ENCODE measurements around the gene ZNF280B. TPM values are rescaled to one million over a fixed set of nuclear protein-coding genes. Genes with fewer than 3 reads are reported as not detected.
"Not testable (repeated sequence)": the region's sequence is repeated elsewhere in the genome, so short reads cannot be mapped to it uniquely, and the experiment has no call there.

Gene ZNF280B
- total RNA-seq, 1 experiment from 2014 or later: 8.2 TPM

DNA sequence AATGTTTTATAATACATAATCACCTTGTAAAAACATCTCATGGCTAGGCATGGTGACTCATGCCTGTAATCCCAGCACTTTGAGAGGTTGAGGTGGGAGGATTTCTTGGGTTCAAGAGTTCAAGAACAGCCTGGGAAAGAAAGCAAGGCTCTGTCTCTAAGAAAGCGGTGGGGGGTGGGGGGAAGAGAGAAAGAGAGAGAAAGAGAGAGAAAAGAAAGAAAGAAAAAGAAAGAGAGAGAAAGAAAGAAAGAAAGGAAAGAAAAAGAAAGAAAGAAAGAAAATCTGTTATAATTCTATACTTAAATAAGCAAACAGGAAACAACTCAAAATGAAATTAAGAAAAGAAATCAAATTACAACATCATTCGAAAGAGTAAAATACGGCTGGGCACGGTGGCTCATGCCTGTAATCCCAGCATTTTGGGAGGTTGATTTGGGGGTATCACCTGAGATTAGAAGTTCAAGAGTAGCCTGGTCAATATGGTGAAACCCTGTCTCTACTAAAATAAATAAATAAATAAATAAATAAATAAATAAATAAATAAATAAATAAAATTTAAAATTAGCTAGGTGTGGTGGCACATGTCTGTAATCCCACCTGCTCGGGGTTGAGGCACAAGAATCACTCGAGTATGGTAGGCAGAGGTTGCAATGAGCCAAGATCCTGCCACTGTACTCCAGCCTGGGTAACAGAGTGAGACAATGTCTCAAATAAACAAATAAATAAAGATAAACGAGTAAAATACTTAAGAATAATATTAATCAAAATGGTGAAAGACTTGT is 65.4 kb downstream of the ZNF280B start:
- H2BK5ac ChIP-seq (ENCODE audit: insufficient read length, low read length): no peak overlapping the region
- TF ChIP-seq, protein P1, sequence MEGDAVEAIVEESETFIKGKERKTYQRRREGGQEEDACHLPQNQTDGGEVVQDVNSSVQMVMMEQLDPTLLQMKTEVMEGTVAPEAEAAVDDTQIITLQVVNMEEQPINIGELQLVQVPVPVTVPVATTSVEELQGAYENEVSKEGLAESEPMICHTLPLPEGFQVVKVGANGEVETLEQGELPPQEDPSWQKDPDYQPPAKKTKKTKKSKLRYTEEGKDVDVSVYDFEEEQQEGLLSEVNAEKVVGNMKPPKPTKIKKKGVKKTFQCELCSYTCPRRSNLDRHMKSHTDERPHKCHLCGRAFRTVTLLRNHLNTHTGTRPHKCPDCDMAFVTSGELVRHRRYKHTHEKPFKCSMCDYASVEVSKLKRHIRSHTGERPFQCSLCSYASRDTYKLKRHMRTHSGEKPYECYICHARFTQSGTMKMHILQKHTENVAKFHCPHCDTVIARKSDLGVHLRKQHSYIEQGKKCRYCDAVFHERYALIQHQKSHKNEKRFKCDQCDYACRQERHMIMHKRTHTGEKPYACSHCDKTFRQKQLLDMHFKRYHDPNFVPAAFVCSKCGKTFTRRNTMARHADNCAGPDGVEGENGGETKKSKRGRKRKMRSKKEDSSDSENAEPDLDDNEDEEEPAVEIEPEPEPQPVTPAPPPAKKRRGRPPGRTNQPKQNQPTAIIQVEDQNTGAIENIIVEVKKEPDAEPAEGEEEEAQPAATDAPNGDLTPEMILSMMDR (conservative IDR thresholded peaks at IDR 0.05): no peak
- H3K79me1 ChIP-seq (ENCODE audit: insufficient read depth, low read depth, low read length, poor library complexity, severe bottlenecking): no peaks in the 10 kb centered on the region
- no peak overlapping the region for H4K5ac ChIP-seq (ENCODE audit: insufficient read length, low read depth, low read length)
- H3K23me2 ChIP-seq (ENCODE audit: insufficient read length, low read depth, low read length, poor library complexity, severe bottlenecking): no peaks in the 10 kb centered on the region
- H3K27ac Mint-ChIP-seq: no peak overlapping the region
- peaks cover 0 to 4% (median 2%) of the 10 kb centered on the region in 3 experiments; a peak in 3 of 7 replicates for H3K36me3 Mint-ChIP-seq (ENCODE audit: insufficient read depth in 1 of 3, low read depth in 3 of 3)
- DNase-seq: no peak
- H3K14ac ChIP-seq (ENCODE audit: insufficient read depth, low read length): no peak overlapping the region
- H3K18ac ChIP-seq (ENCODE audit: insufficient read length, low read depth, low read length): no peak overlapping the region
- no peak overlapping the region for H3K4me3 Mint-ChIP-seq
- H3K27me3 Mint-ChIP-seq (ENCODE audit: low read depth): peaks cover 93% of the 10 kb centered on the region
- peaks cover 34% of the 10 kb centered on the region for H3K27me3 ChIP-seq (ENCODE audit: insufficient read depth, low read length)
- no peak overlapping the region for H3K4me2 ChIP-seq (ENCODE audit: insufficient read depth, insufficient read length, low read length)
- H4K8ac ChIP-seq (replicated peaks; ENCODE audit: insufficient read length, low read depth, low read length): no peak overlapping the region
- no peak overlapping the region for H2BK20ac ChIP-seq (ENCODE audit: low read depth, low read length, poor library complexity, severe bottlenecking)
- H2BK120ac ChIP-seq (ENCODE audit: low read depth, low read length, poor library complexity, severe bottlenecking): no peak overlapping the region
- no peaks in the 10 kb centered on the region for H3K4me1 Mint-ChIP-seq
- no peak overlapping the region for H3T11ph ChIP-seq (ENCODE audit: low read length)
- H3K23ac ChIP-seq (ENCODE audit: insufficient read length, low read depth, low read length): no peak overlapping the region
- no peaks in the 10 kb centered on the region for H3K79me2 ChIP-seq (ENCODE audit: insufficient read depth, low read length)
- no peak overlapping the region for H2AK5ac ChIP-seq (ENCODE audit: insufficient read length, low read length)
- no CpG with 5 or more reads among the region's 7 CpGs for WGBS (ENCODE audit: extremely low coverage, insufficient read length, low lambda C conversion rate)
- no peak overlapping the region for H3K56ac ChIP-seq (ENCODE audit: insufficient read length, low read depth, low read length)
- no peak overlapping the region for H2AFZ ChIP-seq (ENCODE audit: low read length)
- no peak overlapping the region for H2BK12ac ChIP-seq (ENCODE audit: insufficient read length, low read depth, low read length)
- H3K4ac ChIP-seq (ENCODE audit: low read depth, low read length): no peak overlapping the region
- H2BK15ac ChIP-seq (ENCODE audit: low read depth, low read length): no peak overlapping the region
- H3K9me3 Mint-ChIP-seq: peaks cover 40 to 43% of the 10 kb centered on the region in 2 experiments
- H3K9ac ChIP-seq (ENCODE audit: extremely low read depth, insufficient read length, low read length): no peak overlapping the region
- H3K4me1 ChIP-seq (ENCODE audit: insufficient read depth, low read length): no peaks in the 10 kb centered on the region
- no peaks in the 10 kb centered on the region for H4K20me1 ChIP-seq (ENCODE audit: control insufficient read depth, insufficient read depth, insufficient read length)
- no peak overlapping the region for H3K27ac ChIP-seq (ENCODE audit: insufficient read length, low read depth, low read length)
- H4K91ac ChIP-seq (ENCODE audit: insufficient read length, low read depth, low read length): no peak overlapping the region
- H3K9me3 ChIP-seq (ENCODE audit: control insufficient read depth, low read depth, low read length): peaks cover 14% of the 10 kb centered on the region

- not testable (repeated sequence) for H3T11ph ChIP-seq (ENCODE audit: low read length); H3K36me3 Mint-ChIP-seq (ENCODE audit: insufficient read depth in 1 of 3, low read depth in 3 of 3); H2AK5ac ChIP-seq (ENCODE audit: insufficient read length, low read length); H2BK5ac ChIP-seq (ENCODE audit: insufficient read length, low read length); H3K9ac ChIP-seq (ENCODE audit: extremely low read depth, insufficient read length, low read length); H3K4me1 ChIP-seq (ENCODE audit: insufficient read depth, low read length); H3K27ac Mint-ChIP-seq; H2AFZ ChIP-seq (ENCODE audit: low read length); DNase-seq; H4K5ac ChIP-seq (ENCODE audit: insufficient read length, low read depth, low read length); H2BK15ac ChIP-seq (ENCODE audit: low read depth, low read length); H4K8ac ChIP-seq (replicated peaks; ENCODE audit: insufficient read length, low read depth, low read length); H2BK120ac ChIP-seq (ENCODE audit: low read depth, low read length, poor library complexity, severe bottlenecking); H3K56ac ChIP-seq (ENCODE audit: insufficient read length, low read depth, low read length); H4K91ac ChIP-seq (ENCODE audit: insufficient read length, low read depth, low read length); H3K27ac ChIP-seq (ENCODE audit: insufficient read length, low read depth, low read length); H3K79me1 ChIP-seq (ENCODE audit: insufficient read depth, low read depth, low read length, poor library complexity, severe bottlenecking); H4K20me1 ChIP-seq (ENCODE audit: control insufficient read depth, insufficient read depth, insufficient read length); H3K79me2 ChIP-seq (ENCODE audit: insufficient read depth, low read length); H2BK12ac ChIP-seq (ENCODE audit: insufficient read length, low read depth, low read length); H3K23ac ChIP-seq (ENCODE audit: insufficient read length, low read depth, low read length); H3K4ac ChIP-seq (ENCODE audit: low read depth, low read length); H3K14ac ChIP-seq (ENCODE audit: insufficient read depth, low read length); H3K4me3 Mint-ChIP-seq; H2BK20ac ChIP-seq (ENCODE audit: low read depth, low read length, poor library complexity, severe bottlenecking); H3K4me1 Mint-ChIP-seq; H3K18ac ChIP-seq (ENCODE audit: insufficient read length, low read depth, low read length); H3K23me2 ChIP-seq (ENCODE audit: insufficient read length, low read depth, low read length, poor library complexity, severe bottlenecking); H3K4me2 ChIP-seq (ENCODE audit: insufficient read depth, insufficient read length, low read length)
- Mint-ChIP-seq H3K9me3 (peaks cover 43% of the 10 kb centered on the region in 2 experiments), H3K27me3 (ENCODE audit: low read depth) (peaks cover 93% of the 10 kb centered on the region)
- Histone ChIP-seq H3K9me3 (ENCODE audit: control insufficient read depth, low read depth, low read length) (peaks cover 14% of the 10 kb centered on the region), H3K27me3 (ENCODE audit: insufficient read depth, low read length) (peaks cover 34% of the 10 kb centered on the region)
- no CpG with 5 or more reads among the region's 28 CpGs for WGBS (ENCODE audit: extremely low coverage, insufficient read length, low lambda C conversion rate)
Observed at GRCh38 chr22:22441626-22442025, 66.9 kb downstream of the ZNF280B start.
